OCI-LY7 (cell line): ENCODE data around the gene HLA-DMA.

Experiments used
- CTCF ChIP-seq: fragments of 200-600 bp; sonication (generic); conservative IDR thresholded peaks from 2 replicates; pipeline ENCODE4 v1.5.1; 2014; ENCODE audit warnings: mild to moderate bottlenecking, antibody characterized with exemption, low read length, moderate library complexity, mixed read lengths
- EZH2phosphoT487 ChIP-seq: fragments of 200-600 bp; sonication (generic); IDR thresholded peaks from 2 replicates; pipeline ENCODE4 v1.6.1; 2018; ENCODE audit warnings: low read depth, borderline replicate concordance, mild to moderate bottlenecking, mixed run types, antibody characterized with exemption, low read length, moderate library complexity, mixed read lengths

GRCh38 chr6:32954986-32955802 is 2.3 kb upstream of the HLA-DMA start:
- peak; percentile 87 for TF ChIP-seq CTCF
- TF ChIP-seq EZH2phosphoT487, result no peak
